Aorta (tissue), 5 donors: ENCODE data around the gene CCR5. TPM values are rescaled to one million over a fixed set of nuclear protein-coding genes. Genes with fewer than 3 reads are reported as not detected.

Source experiments
- ATAC-seq: fragments of 200-7000 bp; cut with Tn5 transposase; one replicate; pipeline ENCODE4 v1.9.1; 2022; ENCODE audit warnings: moderate library complexity; ENCODE audit not compliant: low FRiP score
- DNase-seq, 2 donors: peaks; one replicate each; pipeline ENCODE4 v3.0.0-alpha.2; 2020
- H3K27ac ChIP-seq, 2 donors: one replicate each; pipeline ENCODE4 v1.5.1; 2013; ENCODE audit warnings: low read length in 2 of 2, mild to moderate bottlenecking in 2 of 2, moderate library complexity in 2 of 2, control low read depth in 1 of 2, inconsistent platforms in 1 of 2, low read depth in 1 of 2
- H3K27me3 ChIP-seq, 2 donors: one replicate each; pipeline ENCODE4 v1.6.1; 2013; ENCODE audit warnings: control low read depth in 1 of 2, low read length in 1 of 2, mild to moderate bottlenecking in 1 of 2, moderate library complexity in 1 of 2; ENCODE audit not compliant: insufficient read depth in 2 of 2, control insufficient read depth in 1 of 2
- H3K36me3 ChIP-seq, 2 donors: one replicate each; pipeline ENCODE4 v1.6.1; 2013; ENCODE audit warnings: control low read depth in 1 of 2, low read length in 1 of 2, mild to moderate bottlenecking in 1 of 2; ENCODE audit not compliant: insufficient read depth in 2 of 2, control insufficient read depth in 1 of 2
- H3K4me1 ChIP-seq, 2 donors: one replicate each; pipeline ENCODE4 v1.6.1; 2013; ENCODE audit warnings: low read length in 2 of 2, control low read depth in 1 of 2, mild to moderate bottlenecking in 1 of 2, moderate library complexity in 1 of 2; ENCODE audit not compliant: insufficient read depth in 2 of 2, control insufficient read depth in 1 of 2
- H3K4me3 ChIP-seq, 2 donors: one replicate each; pipeline ENCODE4 v1.5.1; 2013; ENCODE audit warnings: low read length in 2 of 2, control low read depth in 1 of 2, mild to moderate bottlenecking in 1 of 2
- H3K9me3 ChIP-seq: one replicate; pipeline ENCODE4 v1.6.1; 2013; ENCODE audit warnings: mild to moderate bottlenecking, low read length; ENCODE audit not compliant: control insufficient read depth
- WGBS, 2 donors: extraction: QIAGEN DNeasy Blood & Tissue Kit; methylation state at CpG; one replicate each; pipeline ENCODE4 v1.1.7; 2013; 5-methylcytosine and 5-hydroxymethylcytosine counted together
- intact Hi-C, 2 donors: fragments of 100-400 bp; cut with DNase I; formaldehyde crosslinking; loops; one replicate each; pipeline versions ENCODE4 v1.14.2 to v1.15.0; 2022
- polyA plus RNA-seq, 2 donors: library from polyadenylated mRNA; stranded (reverse); fragments of 200-250 nt; gene quantifications; one replicate each; pipeline ENCODE4 v1.2.3, GENCODE V29; 2013
- total RNA-seq, 2 donors: library from RNA; stranded (reverse); fragmentation: NEBNext Ultra II Directional; extraction: Animal tissue kit (Norgen Biotek cat#: 25700); gene quantifications; one replicate each; pipeline ENCODE4 v1.2.1, GENCODE V29; 2021
- donor health status: healthy with polysubstance abuse.
- donor health status: Bipolar disorder and iron deficiency.
- donor health status: DM: no; HTN: no; CAD: no.
- donor health status: DM: no; HTN: no; CAD: no.
- donor health status: DM: yes; HTN: yes; CAD: no.

Gene CCR5
- total and polyA plus RNA-seq, 4 donors: 0.05 to 5.7 (median 3.1) TPM

DNA sequence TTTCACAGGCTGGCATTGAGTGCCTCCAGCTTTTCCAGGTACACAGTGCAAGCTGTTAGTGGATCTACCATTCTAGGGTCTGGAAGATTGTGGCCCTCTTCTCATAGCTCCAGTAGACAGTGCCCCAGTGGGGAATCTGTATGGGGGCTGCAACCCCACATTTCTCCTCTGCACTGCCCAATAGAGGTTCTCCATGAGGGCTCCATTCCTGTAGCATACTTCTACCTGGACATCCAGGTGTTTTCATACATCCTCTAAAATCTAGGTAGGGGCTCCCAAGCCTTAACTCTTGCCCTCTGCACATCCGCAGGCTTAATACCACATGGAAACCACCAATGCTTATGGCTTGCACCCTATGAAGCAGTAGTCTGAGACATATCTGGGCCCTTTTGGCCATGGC, 31.9 kb upstream of the CCR5 start:
- Histone ChIP-seq H3K4me3 (no peak overlapping the region), H3K36me3 (no peaks in the 10 kb centered on the region), H3K9me3 (peaks cover 6% of the 10 kb centered on the region), H3K27ac (no peak overlapping the region), H3K27me3 (peaks cover 0 to 1% of the 10 kb centered on the region in 2 donors), H3K4me1 (no peaks in the 10 kb centered on the region)
- ATAC-seq (no peak), DNase-seq (no peak)
- intact Hi-C loops: no loop called here
- whole genome bisulfite sequencing, 2 donors: 96 to 98% methylated on average over 1 of the region's 1 CpG

DNA sequence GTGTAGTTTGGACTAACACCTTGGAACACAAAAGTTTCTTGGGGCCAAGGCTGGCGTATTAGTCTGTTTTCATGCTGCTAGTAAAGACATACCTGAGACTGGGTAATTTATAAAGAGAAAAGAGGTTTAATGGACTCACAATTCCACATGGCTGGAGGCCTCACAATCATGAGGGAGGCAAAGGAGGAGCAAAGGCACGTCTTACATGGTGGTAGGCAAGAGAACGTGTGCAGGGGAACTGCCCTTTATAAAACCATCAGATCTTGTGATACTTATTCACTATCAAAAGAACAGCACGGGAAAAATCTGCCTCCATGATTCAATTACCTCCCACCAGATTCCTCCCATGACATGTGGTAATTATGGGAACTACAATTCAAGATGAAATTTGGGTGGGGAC, 26.3 kb upstream of the CCR5 start:
- WGBS, 2 donors: 70 to 71% methylated on average over 4 of the region's 4 CpGs
- ATAC-seq: no peak
- Histone ChIP-seq H3K36me3 (no peaks in the 10 kb centered on the region), H3K27ac (no peak overlapping the region), H3K4me1 (no peaks in the 10 kb centered on the region), H3K27me3 (no peaks in the 10 kb centered on the region), H3K9me3 (peaks cover 2% of the 10 kb centered on the region), H3K4me3 (no peak overlapping the region)
- intact Hi-C loops: no loop called here
- no peak for DNase-seq

DNA sequence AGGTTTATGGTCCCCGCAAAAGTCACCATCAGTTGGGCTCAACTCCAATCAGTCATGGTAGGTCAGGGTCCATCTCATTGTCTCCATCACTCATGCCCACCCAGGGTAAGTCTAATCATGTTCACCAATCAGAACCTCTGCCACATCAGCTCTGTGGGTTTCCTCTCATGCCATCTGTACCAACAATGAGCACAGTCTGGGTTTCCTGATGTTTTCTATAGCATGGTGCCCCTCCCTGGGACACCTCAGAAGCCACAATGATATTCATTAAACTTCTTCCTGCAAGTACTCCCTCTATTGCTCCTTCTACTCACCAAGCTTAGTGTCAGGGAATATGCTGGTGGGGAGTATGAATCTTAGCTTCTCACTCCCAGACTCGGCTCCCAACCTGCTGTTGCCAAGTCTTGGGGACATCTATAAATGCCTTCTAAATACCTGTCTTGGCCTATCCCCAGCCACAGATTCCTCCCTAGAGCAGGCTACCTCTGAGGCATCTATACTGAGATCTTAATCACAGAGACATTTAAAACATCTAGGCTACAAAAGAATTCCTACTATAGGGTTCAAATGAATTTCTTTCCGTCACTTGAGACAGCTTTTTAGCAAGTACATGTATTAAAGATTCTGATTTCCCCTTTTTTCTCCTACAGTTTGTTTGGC, 21.8 kb upstream of the CCR5 start:
- Histone ChIP-seq H3K4me1 (no peaks in the 10 kb centered on the region), H3K4me3 (no peak overlapping the region), H3K27ac (no peak overlapping the region), H3K36me3 (no peaks in the 10 kb centered on the region), H3K27me3 (no peaks in the 10 kb centered on the region), H3K9me3 (peaks cover 3% of the 10 kb centered on the region)
- ATAC-seq: no peak
- WGBS, 2 donors: 82 to 87% methylated on average over 3 of the region's 3 CpGs
- intact Hi-C loops: no loop called here
- no peak for DNase-seq

DNA sequence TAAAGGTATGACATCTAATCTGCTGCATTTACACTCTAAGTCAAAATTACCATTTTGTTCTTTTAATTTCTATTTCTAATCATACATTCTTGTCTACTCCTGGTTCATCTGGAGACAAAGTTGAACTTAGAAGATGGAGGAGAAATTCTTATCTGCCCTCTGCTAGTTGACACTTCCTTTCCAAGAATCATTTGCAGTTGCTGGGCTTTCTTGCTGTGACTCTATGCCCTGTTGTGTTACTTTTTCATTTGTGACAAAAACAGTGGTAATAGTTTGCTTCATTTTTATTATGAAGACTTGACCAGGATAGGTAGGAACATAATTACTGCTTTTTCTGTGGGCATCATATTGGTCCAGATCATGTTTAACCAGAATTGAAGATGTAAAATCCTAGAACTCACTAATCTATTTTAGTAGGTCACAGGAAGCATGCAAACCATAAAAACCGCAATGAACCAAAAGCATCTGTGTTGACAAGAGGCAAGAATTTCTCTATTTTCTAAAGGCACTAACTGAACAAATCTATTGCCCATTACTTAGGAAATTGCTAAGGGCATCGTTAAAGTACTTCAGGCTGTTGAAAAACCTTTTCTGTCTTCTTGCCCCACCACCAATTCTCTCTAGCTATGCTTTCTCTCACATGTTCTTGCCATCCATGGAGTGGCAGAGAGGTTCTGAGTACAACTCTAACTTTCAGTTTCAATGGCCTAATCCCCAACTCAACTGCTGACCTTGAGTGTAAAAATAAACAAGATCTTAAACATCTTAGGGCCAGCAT, 21.1 kb upstream of the CCR5 start:
- no peaks in the 10 kb centered on the region for H3K4me1 ChIP-seq

DNA sequence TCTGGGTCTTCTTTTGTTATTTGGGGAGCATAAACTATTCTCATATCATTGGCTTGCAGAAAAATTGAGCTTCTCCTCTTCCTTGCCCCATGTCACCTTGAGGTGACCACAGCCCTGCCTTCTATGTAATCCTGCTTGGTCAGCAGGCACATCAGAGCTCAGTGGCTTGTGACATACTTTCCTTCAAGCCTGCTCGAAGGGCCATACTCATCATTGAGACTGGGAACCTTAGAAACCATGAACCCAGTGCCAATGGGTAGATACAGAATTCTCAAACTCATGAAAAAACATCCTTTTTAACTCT, 20.5 kb upstream of the CCR5 start:
- no peak for ATAC-seq
- DNase-seq: no peak
- intact Hi-C loops: no loop called here
- Histone ChIP-seq H3K27me3 (peaks cover 0 to 1% of the 10 kb centered on the region in 2 donors), H3K36me3 (no peaks in the 10 kb centered on the region), H3K4me3 (no peak overlapping the region), H3K9me3 (peaks cover 1% of the 10 kb centered on the region), H3K4me1 (no peaks in the 10 kb centered on the region), H3K27ac (no peak overlapping the region)
- WGBS, 2 donors: 65 to 80% methylated on average over 1 of the region's 1 CpG

More for the DNA sequence above, 21.1 kb upstream of the CCR5 start:
- no peak overlapping the region for H3K27ac ChIP-seq
- H3K4me3 ChIP-seq: no peak overlapping the region
- peaks cover 1% of the 10 kb centered on the region for H3K9me3 ChIP-seq
- no peak for DNase-seq
- ATAC-seq: no peak
- H3K27me3 ChIP-seq: no peaks in the 10 kb centered on the region
- WGBS, 2 donors: 70 to 74% methylated on average over 2 of the region's 2 CpGs
- intact Hi-C loops: no loop called here
- no peaks in the 10 kb centered on the region for H3K36me3 ChIP-seq

DNA sequence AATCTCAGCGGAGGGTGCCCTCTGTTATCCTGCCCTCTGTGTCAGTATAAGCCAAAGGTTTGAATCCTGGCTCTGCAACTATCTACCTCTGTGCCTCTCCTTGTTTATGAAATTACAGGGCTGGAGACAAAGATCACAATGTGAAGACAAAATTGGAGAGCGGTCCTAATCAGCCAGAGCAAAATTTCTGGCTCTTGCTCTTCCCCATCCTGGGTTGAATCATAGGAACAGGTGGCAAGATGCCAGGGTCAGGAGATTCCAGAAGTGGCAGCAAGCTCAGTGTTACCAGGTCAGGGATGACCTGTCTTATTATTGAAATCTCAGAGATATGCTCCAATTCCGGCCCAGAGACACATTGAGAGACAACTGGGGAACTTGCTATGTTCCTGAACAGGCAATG, 19.1 kb upstream of the CCR5 start:
- H3K9me3 ChIP-seq: peaks cover 1% of the 10 kb centered on the region
- DNase-seq: no peak
- H3K4me1 ChIP-seq: no peaks in the 10 kb centered on the region
- H3K4me3 ChIP-seq: no peak overlapping the region
- H3K27ac ChIP-seq: no peak overlapping the region
- H3K27me3 ChIP-seq: peaks cover 0 to 2% of the 10 kb centered on the region in 2 donors
- WGBS, 2 donors: 79 to 80% methylated on average over 3 of the region's 3 CpGs
- ATAC-seq: no peak
- intact Hi-C loops: no loop called here
- no peaks in the 10 kb centered on the region for H3K36me3 ChIP-seq

DNA sequence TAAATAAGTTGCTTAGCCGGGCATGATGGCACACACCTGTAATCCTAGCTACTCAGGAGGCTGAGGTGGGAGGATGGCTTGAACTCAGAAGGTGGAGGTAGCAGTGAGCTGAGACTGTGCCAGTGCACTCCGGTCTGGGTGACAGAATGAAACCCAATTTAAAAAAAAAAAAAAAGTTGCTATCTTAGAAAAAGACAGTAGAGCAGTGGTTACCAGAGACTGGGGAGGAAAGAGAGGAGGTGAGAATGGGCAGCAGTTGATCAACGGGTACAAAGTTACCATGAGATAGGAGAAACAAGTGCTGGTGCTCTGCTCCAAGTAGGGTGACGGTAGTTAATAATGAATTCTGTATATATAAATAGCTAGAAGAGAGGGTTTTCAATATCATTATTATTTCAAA, 17.7 kb upstream of the CCR5 start:
- Histone ChIP-seq H3K36me3 (no peaks in the 10 kb centered on the region), H3K27me3 (peaks cover 0 to 2% of the 10 kb centered on the region in 2 donors), H3K9me3 (peaks cover 1% of the 10 kb centered on the region), H3K4me3 (no peak overlapping the region), H3K4me1 (no peaks in the 10 kb centered on the region), H3K27ac (no peak overlapping the region)
- ATAC-seq (no peak), DNase-seq (no peak)
- WGBS, 2 donors: 77 to 81% methylated on average over 4 of the region's 4 CpGs
- intact Hi-C loops: no loop called here

DNA sequence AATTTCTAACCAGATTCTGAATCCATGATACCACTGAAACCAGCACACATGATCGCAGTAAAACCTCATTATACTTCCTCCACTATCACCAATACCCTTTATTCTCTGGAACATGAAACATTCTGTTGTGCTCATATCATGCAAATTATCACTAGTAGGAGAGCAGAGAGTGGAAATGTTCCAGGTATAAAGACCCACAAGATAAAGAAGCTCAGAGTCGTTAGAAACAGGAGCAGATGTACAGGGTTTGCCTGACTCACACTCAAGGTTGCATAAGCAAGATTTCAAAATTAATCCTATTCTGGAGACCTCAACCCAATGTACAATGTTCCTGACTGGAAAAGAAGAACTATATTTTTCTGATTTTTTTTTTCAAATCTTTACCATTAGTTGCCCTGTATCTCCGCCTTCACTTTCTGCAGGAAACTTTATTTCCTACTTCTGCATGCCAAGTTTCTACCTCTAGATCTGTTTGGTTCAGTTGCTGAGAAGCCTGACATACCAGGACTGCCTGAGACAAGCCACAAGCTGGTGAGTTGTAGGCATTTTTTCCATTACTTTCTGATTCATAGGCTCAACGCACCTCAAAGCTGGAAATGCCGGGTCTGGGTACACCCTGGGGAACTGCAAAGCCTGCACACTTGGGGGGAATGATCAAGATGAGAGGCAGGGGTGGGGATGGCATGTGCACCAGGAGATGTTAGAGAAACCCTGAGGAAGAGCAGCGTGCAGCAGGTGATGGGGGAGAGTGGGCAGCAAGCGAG, 16.9 kb upstream of the CCR5 start, which contains the start of gene CCR2:
Gene CCR2 (plus strand): TSS at position 465 of the 764 bp plus-strand sequence. CDS start 3,417 bp downstream, outside the sequence.
- ATAC-seq (no peak), DNase-seq (no peak)
- H3K9me3 ChIP-seq: peaks cover 1% of the 10 kb centered on the region
- WGBS, 2 donors: 63 to 69% methylated on average over 7 of the region's 7 CpGs
- H3K27me3 ChIP-seq: peaks cover 0 to 2% of the 10 kb centered on the region in 2 donors
- no peak within 1 kb of the TSS for H3K4me3 ChIP-seq
- no peaks in the 10 kb centered on the region for H3K36me3 ChIP-seq
- intact Hi-C loops: no loop called here
- no peaks in the 10 kb centered on the region for H3K4me1 ChIP-seq
- no peak within 1 kb of the TSS for H3K27ac ChIP-seq
